Right renal pelvis (tissue), 4 donors: Measurements from ENCODE around the gene SLC26A11. TPM values are rescaled to one million over a fixed set of nuclear protein-coding genes. Genes with fewer than 3 reads are reported as not detected.
A peak's percentile ranks its signal among the peaks of the same experiment; 100 is the strongest.

Experiments
- DNase-seq, 4 donors: peaks; one replicate each; pipeline ENCODE4 v3.0.0-alpha.2; 2013; ENCODE audit warnings: low read depth in 4 of 4, low spot score in 3 of 4, missing footprints in 1 of 4
- polyA plus RNA-seq, 4 donors: library from polyadenylated mRNA; unstranded; fragments of 120-200 nt; gene quantifications; one replicate each; pipeline ENCODE4 v1.2.1, GENCODE V29; 2013; ENCODE audit not compliant: insufficient read length in 4 of 4

The SLC26A11 gene
- polyA plus RNA-seq, 4 donors: 22.9 to 28.8 (median 25.7) TPM

GRCh38 chr17:80216473-80217456 is 3.5 kb upstream of the SLC26A11 start:
- DNase-seq: no peak

- no peak for DNase-seq
Observed at GRCh38 chr17:80217703-80218362, 2.4 kb upstream of the SLC26A11 start.

- DNase-seq: no peak
Observed at GRCh38 chr17:80218391-80218790, 1.8 kb upstream of the SLC26A11 start.

- peak in 3 of 4 donors; percentile 34 to 45 (median 40) for DNase-seq
Observed at GRCh38 chr17:80219013-80219762, 1.0 kb upstream of the SLC26A11 start.

GRCh38 chr17:80219763-80220053 is 519 bp upstream of the SLC26A11 start:
- DNase-seq: no peak

- DNase-seq: no peak
Observed at GRCh38 chr17:80220736-80221215, 549 bp downstream of the SLC26A11 start.

GRCh38 chr17:80221351-80222105 is 1.3 kb downstream of the SLC26A11 start:
- no peak for DNase-seq

GRCh38 chr17:80222376-80223141 is 2.3 kb downstream of the SLC26A11 start:
- no peak for DNase-seq

GRCh38 chr17:80223142-80223815 is 3.1 kb downstream of the SLC26A11 start:
- DNase-seq: no peak

- DNase-seq: no peak
Observed at GRCh38 chr17:80223838-80224497, 3.7 kb downstream of the SLC26A11 start.

GRCh38 chr17:80224683-80225082 is 4.5 kb downstream of the SLC26A11 start:
- no peak for DNase-seq

GRCh38 chr17:80225230-80225629 is 5.0 kb downstream of the SLC26A11 start:
- no peak for DNase-seq

GRCh38 chr17:80227156-80227555 is 6.9 kb downstream of the SLC26A11 start:
- DNase-seq: no peak

- no peak for DNase-seq
Observed at GRCh38 chr17:80227666-80228065, 7.4 kb downstream of the SLC26A11 start.

- no peak for DNase-seq
Observed at GRCh38 chr17:80228477-80228876, 8.2 kb downstream of the SLC26A11 start.

GRCh38 chr17:80229011-80229410 is 8.8 kb downstream of the SLC26A11 start:
- no peak for DNase-seq

GRCh38 chr17:80232438-80232837 is 12.2 kb downstream of the SLC26A11 start:
- no peak for DNase-seq

- DNase-seq: no peak
Observed at GRCh38 chr17:80233202-80233601, 13.0 kb downstream of the SLC26A11 start.
